ENCODE measurements around the gene TENT5A. TPM values are rescaled to one million over a fixed set of nuclear protein-coding genes. Genes with fewer than 3 reads are reported as not detected.
A peak's percentile ranks its signal among the peaks of the same experiment; 100 is the strongest.
"Not testable (repeated sequence)": the region's sequence is repeated elsewhere in the genome, so short reads cannot be mapped to it uniquely, and the experiment has no call there.

The TENT5A gene
- total RNA-seq, 1 donor from 2014 or later, result 10.9 TPM

GRCh38 chr6:81749707-81750106, 2.8 kb downstream of the TENT5A start:
- Mint-ChIP-seq H3K36me3 (peaks cover 2% of the 10 kb centered on the region), H3K4me3 (peak overlapping the region; percentile 87), H3K27me3 (ENCODE audit: low read depth) (peaks cover 9% of the 10 kb centered on the region), H3K27ac (no peak overlapping the region), H3K9me3 (no peaks in the 10 kb centered on the region), H3K4me1 (peaks cover 38% of the 10 kb centered on the region)
- TF ChIP-seq, protein P1, sequence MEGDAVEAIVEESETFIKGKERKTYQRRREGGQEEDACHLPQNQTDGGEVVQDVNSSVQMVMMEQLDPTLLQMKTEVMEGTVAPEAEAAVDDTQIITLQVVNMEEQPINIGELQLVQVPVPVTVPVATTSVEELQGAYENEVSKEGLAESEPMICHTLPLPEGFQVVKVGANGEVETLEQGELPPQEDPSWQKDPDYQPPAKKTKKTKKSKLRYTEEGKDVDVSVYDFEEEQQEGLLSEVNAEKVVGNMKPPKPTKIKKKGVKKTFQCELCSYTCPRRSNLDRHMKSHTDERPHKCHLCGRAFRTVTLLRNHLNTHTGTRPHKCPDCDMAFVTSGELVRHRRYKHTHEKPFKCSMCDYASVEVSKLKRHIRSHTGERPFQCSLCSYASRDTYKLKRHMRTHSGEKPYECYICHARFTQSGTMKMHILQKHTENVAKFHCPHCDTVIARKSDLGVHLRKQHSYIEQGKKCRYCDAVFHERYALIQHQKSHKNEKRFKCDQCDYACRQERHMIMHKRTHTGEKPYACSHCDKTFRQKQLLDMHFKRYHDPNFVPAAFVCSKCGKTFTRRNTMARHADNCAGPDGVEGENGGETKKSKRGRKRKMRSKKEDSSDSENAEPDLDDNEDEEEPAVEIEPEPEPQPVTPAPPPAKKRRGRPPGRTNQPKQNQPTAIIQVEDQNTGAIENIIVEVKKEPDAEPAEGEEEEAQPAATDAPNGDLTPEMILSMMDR (IDR thresholded peaks at IDR 0.05; ENCODE audit: unreplicated experiment), result no peak
- DNase-seq (ENCODE audit: low spot score in 2 of 2, unreplicated experiment in 2 of 2), result no peak

DNA sequence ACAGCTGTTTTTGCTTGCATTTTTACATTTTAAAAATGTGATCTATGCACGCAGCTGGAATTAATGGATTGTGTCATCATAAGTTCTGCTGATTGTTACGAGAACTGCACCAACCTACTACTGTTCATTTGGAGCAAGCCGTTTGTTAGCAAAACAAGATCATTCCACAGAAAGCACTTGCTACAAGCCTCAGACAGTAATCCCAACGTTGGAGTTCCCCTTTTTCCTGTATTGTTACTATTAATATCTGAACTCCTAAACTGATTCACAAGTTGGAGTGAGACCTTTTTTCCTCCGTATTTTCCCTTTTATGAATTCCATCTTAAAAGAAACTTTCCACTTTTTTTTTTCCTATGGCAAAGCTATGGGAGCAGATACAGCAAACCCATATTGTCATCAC, 3.5 kb downstream of the TENT5A start:
- H3K4me3 Mint-ChIP-seq, result peak overlapping the region; percentile 87
- no peak overlapping the region for H3K27ac Mint-ChIP-seq
- peaks cover 2% of the 10 kb centered on the region for H3K36me3 Mint-ChIP-seq
- peaks cover 9% of the 10 kb centered on the region for H3K27me3 Mint-ChIP-seq (ENCODE audit: low read depth)
- TF ChIP-seq, protein P1 (IDR thresholded peaks at IDR 0.05; ENCODE audit: unreplicated experiment), result no peak
- no peaks in the 10 kb centered on the region for H3K9me3 Mint-ChIP-seq
- DNase-seq (ENCODE audit: low spot score in 2 of 2, unreplicated experiment in 2 of 2), result no peak
- peaks cover 35% of the 10 kb centered on the region for H3K4me1 Mint-ChIP-seq

DNA sequence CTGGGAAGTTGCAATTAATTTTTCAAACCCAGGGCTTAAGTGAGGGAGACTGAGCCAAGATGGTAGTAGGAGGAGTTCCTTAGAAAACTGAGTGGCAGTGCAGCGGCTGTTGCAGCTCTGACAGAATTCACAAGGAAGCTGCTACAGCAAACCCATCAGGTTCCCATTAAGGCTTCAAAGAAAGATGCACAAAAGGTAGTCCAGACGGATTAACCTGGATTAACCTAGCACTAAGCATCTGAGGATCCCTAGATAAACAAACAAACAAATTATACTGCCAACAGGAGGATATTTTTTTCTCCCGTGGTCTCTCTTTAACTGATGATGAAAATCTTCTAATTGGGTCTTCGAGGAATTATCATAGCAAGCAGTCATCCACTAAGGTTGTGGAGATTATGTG, 5.2 kb downstream of the TENT5A start:
- TF ChIP-seq, protein P1 (IDR thresholded peaks at IDR 0.05; ENCODE audit: unreplicated experiment), result no peak
- Mint-ChIP-seq H3K36me3 (peaks cover 2% of the 10 kb centered on the region), H3K4me1 (peaks cover 35% of the 10 kb centered on the region), H3K27ac (no peak overlapping the region), H3K4me3 (no peak overlapping the region), H3K9me3 (no peaks in the 10 kb centered on the region), H3K27me3 (ENCODE audit: low read depth) (peaks cover 9% of the 10 kb centered on the region)
- no peak for DNase-seq (ENCODE audit: low spot score in 2 of 2, unreplicated experiment in 2 of 2)

DNA sequence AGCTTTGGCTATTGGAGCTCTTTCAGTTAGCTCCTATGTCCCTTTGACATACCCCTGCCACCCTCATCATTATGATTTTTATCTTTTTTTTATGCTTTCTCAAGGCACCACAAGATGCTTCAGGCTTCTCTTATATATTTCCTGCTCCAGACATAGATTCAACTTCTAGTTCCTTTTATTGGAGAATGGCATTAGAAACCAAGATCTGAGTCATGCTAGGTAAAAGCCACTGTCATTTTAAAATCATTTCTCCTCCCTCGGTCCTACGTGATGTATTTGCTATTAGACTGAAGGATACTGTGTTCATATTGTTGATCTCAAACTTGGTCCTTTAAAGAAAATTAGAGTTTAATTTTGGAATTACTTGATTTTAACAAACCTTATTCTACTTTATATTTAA, 8.3 kb downstream of the TENT5A start:
- no peak for DNase-seq (ENCODE audit: low spot score in 2 of 2, unreplicated experiment in 2 of 2)
- Mint-ChIP-seq H3K4me3 (no peak overlapping the region), H3K9me3 (no peaks in the 10 kb centered on the region), H3K27me3 (ENCODE audit: low read depth) (no peaks in the 10 kb centered on the region), H3K27ac (no peak overlapping the region), H3K36me3 (peaks cover 2% of the 10 kb centered on the region), H3K4me1 (peaks cover 11% of the 10 kb centered on the region)
- TF ChIP-seq, protein P1 (IDR thresholded peaks at IDR 0.05; ENCODE audit: unreplicated experiment), result no peak

GRCh38 chr6:81743649-81744048, 8.8 kb downstream of the TENT5A start:
- Mint-ChIP-seq H3K4me3 (no peak overlapping the region), H3K9me3 (no peaks in the 10 kb centered on the region), H3K36me3 (peaks cover 2% of the 10 kb centered on the region), H3K27ac (no peak overlapping the region), H3K27me3 (ENCODE audit: low read depth) (no peaks in the 10 kb centered on the region), H3K4me1 (peaks cover 7% of the 10 kb centered on the region)
- TF ChIP-seq, protein P1 (IDR thresholded peaks at IDR 0.05; ENCODE audit: unreplicated experiment), result no peak
- DNase-seq (ENCODE audit: low spot score in 2 of 2, unreplicated experiment in 2 of 2), result no peak

GRCh38 chr6:81741689-81742088, 10.8 kb downstream of the TENT5A start:
- peaks cover 2% of the 10 kb centered on the region for H3K36me3 Mint-ChIP-seq
- no peak for DNase-seq (ENCODE audit: low spot score in 2 of 2, unreplicated experiment in 2 of 2)
- H3K4me3 Mint-ChIP-seq, result no peak overlapping the region
- no peaks in the 10 kb centered on the region for H3K4me1 Mint-ChIP-seq
- H3K27me3 Mint-ChIP-seq (ENCODE audit: low read depth), result no peaks in the 10 kb centered on the region
- TF ChIP-seq, protein P1 (IDR thresholded peaks at IDR 0.05; ENCODE audit: unreplicated experiment), result no peak
- no peak overlapping the region for H3K27ac Mint-ChIP-seq
- H3K9me3 Mint-ChIP-seq, result no peaks in the 10 kb centered on the region

- not testable (repeated sequence) for H3K4me1 Mint-ChIP-seq
These were observed 11.9 kb downstream of the TENT5A start for GRCh38 chr6:81740591-81740990.

More at GRCh38 chr6:81740591-81740990, 11.9 kb downstream of the TENT5A start:
- H3K9me3 Mint-ChIP-seq; DNase-seq (ENCODE audit: low spot score in 2 of 2, unreplicated experiment in 2 of 2); H3K27me3 Mint-ChIP-seq (ENCODE audit: low read depth); H3K4me3 Mint-ChIP-seq; H3K27ac Mint-ChIP-seq; H3K36me3 Mint-ChIP-seq: not testable (repeated sequence)
